Stimulated activated naive B cell treated with anti-CD40 and anti-IgM and Interleukin-4, amounts not matched to agents 10 μg/mL and 1 μg/mL and 100 μg/mL, for 72 hours (primary cell): ENCODE data around the gene OLA1.

Experiments used
- ATAC-seq, 2 donors: fragments of 150-1000 bp; cut with Tn5 transposase; replicated peaks; 2 replicates each; pipeline ENCODE4 v1.10.0; 2021; ENCODE audit warnings: moderate library complexity in 1 of 2
- DNase-seq: peaks from one replicate; pipeline ENCODE4 v3.0.0; 2021
- H3K27ac Mint-ChIP-seq: one replicate; pipeline ENCODE4 v1.8.0; 2022; ENCODE audit warnings: mild to moderate bottlenecking, mixed read lengths
- H3K27me3 Mint-ChIP-seq, 2 donors: one replicate each; pipeline ENCODE4 v1.8.0; 2022; ENCODE audit warnings: mixed read lengths in 2 of 2
- H3K36me3 Mint-ChIP-seq, 2 donors: one replicate each; pipeline ENCODE4 v1.8.0; 2022; ENCODE audit warnings: mixed read lengths in 2 of 2, mild to moderate bottlenecking in 1 of 2
- H3K4me1 Mint-ChIP-seq, 2 donors: one replicate each; pipeline ENCODE4 v1.8.0; 2022; ENCODE audit warnings: mixed read lengths in 2 of 2, mild to moderate bottlenecking in 1 of 2
- H3K4me3 Mint-ChIP-seq, 2 donors: one replicate each; pipeline ENCODE4 v1.8.0; 2022; ENCODE audit warnings: mild to moderate bottlenecking in 2 of 2, mixed read lengths in 2 of 2, moderate library complexity in 1 of 2
- H3K9me3 Mint-ChIP-seq, 2 donors: one replicate each; pipeline ENCODE4 v1.8.0; 2022; ENCODE audit warnings: mixed read lengths in 2 of 2, mild to moderate bottlenecking in 1 of 2

The OLA1 gene

DNA sequence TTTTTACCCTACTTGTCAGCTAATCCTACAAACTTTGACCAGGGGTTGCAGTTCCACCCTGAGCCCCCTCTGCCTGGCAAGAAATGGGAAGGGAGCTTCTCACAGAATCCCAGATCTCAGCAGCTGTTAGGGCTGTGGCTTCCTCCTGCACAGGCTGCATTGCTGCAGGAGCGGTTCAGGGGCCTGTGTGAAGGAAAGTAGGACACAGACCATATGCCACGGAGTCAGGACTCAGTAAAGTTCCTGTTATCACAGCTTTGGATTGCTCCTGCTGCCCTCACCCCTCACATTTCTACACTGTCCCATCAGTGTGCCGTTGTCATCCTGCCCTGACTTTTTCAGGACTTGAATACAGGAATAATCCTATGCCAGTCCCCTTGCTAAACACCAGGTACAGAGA lies 220.4 kb downstream of the OLA1 start:
- no peaks in the 10 kb centered on the region for H3K36me3 Mint-ChIP-seq
- H3K27me3 Mint-ChIP-seq, result no peaks in the 10 kb centered on the region
- no peak overlapping the region for H3K27ac Mint-ChIP-seq
- H3K9me3 Mint-ChIP-seq, result no peaks in the 10 kb centered on the region
- ATAC-seq, result no peak
- DNase-seq, result no peak
- H3K4me1 Mint-ChIP-seq, result peaks cover 11 to 14% of the 10 kb centered on the region in 2 donors
- H3K4me3 Mint-ChIP-seq, result no peak overlapping the region

DNA sequence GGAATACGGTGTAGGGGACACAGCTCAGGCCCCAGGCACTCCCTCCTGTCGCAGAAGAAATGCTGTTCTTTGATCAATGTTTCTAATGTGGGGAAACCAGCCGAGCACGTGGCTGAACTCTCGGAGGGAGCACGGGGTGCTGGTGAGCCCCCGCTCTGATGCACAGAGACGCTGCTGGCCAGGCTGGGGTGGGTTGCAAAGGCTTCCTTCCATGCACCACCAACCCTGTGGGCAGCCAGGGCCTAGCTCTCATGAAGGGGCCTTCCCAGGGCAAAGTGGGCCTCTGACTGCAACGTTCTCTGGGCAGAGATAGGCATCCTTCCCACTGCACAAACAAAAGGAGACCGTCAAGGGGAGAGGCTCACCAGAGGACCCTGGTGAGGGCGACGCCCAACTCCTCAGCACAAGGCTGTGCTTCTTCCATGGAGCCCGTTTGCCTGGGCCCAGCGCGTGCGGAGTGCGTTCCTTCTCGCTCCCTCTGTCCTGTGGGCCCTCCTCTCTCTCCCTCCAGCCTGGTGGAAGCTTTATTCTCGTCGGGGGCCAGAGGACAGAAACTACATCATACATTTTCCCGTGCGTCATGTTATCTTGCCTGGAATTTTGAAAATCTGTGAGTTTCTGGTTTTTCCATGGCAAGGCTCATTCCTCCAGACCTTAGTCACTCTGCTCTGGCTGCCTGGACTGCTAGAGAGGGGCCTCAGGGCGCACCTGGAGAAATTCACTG lies 222.0 kb downstream of the OLA1 start:
- H3K36me3 Mint-ChIP-seq, result no peaks in the 10 kb centered on the region
- DNase-seq, result no peak
- H3K27me3 Mint-ChIP-seq, result peaks cover 0 to 5% of the 10 kb centered on the region in 2 donors
- no peak for ATAC-seq
- H3K27ac Mint-ChIP-seq, result no peak overlapping the region
- H3K9me3 Mint-ChIP-seq, result no peaks in the 10 kb centered on the region
- H3K4me3 Mint-ChIP-seq, result no peak overlapping the region
- peaks cover 3 to 6% of the 10 kb centered on the region in 2 donors for H3K4me1 Mint-ChIP-seq

DNA sequence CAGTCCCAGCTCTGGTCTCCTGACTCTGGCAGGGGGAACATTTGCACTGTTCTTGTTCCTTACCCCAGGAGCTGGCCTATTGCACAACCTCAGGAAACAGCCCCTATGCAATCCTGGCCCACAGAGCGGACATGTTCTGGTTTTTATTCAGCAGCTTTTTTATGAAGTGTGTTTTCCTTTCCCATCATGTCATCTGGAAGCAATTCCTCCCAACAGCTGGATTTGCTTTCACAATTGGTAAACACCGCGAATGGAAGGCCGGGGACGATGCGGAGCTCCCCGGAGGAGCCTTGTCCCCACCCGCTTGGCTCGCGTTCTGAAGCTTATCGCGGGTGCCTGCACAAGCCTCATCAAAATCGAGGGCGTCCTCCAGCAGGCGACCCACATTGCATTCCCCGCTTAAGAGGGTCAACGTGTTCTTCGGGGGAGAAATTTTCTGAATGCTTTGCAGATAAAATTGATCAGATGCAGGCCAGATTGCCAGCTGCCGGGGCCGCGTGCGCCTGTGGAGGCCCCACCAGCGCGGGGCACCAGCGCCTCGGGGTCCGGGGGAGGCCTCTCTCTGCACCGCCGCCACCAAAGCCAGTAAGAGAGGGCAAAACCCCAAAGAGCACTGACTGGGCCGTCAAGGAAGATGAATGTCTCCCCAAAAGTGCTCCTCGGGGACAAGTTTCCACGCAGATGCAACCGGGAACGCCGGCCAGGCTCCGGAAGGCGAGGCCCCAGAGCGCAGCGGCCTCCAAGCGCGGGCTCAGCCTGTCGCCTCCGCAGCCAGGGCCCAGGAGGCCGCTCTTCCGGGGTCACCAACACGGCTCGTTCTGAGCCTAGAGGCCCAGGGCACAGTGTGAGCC lies 222.8 kb downstream of the OLA1 start:
- ATAC-seq (no peak), DNase-seq (no peak)
- Mint-ChIP-seq H3K9me3 (no peaks in the 10 kb centered on the region), H3K4me3 (no peak overlapping the region), H3K4me1 (peaks cover 6 to 7% of the 10 kb centered on the region in 2 donors), H3K36me3 (no peaks in the 10 kb centered on the region), H3K27me3 (peaks cover 0 to 5% of the 10 kb centered on the region in 2 donors), H3K27ac (no peak overlapping the region)

DNA sequence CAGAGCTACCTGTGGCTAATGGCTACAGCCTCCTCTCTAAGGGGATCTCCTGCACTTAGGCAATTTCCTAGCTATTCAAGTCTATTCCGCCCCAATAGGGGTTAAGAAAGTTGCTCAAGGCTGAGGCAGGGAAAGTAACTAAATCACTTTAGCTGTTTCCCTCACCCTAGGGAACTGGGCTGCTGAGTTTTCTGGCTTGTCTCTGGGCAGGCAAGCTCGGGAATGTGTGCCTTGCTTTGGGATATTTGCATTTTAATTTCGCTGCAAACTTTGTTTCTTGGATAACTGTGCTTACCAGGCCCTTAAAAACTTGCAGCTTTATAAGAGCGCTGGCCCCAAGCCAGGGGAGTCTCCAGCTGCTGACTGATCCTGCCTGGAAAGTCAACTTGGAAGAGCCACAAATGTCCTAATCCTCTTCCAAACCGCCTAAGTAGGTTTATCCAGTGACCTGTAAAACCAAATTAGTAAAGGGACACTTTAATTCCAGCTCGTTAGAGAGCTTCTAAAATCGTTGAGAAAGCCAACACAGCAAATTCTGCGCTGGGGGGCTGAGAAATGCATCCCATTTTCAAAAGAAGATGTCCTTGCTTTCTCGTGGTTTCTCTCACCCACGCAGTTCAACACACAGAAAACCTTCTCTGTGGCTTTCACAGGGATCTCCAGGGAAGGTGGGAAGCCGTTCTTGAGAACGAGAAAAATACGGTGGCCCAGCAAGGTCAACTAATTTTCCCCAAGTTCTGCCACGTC lies 223.6 kb downstream of the OLA1 start:
- H3K4me1 Mint-ChIP-seq, result peaks cover 6 to 7% of the 10 kb centered on the region in 2 donors
- ATAC-seq, result no peak
- no peak for DNase-seq
- H3K4me3 Mint-ChIP-seq, result no peak overlapping the region
- H3K36me3 Mint-ChIP-seq, result no peaks in the 10 kb centered on the region
- no peaks in the 10 kb centered on the region for H3K9me3 Mint-ChIP-seq
- peaks cover 0 to 5% of the 10 kb centered on the region in 2 donors for H3K27me3 Mint-ChIP-seq
- no peak overlapping the region for H3K27ac Mint-ChIP-seq

DNA sequence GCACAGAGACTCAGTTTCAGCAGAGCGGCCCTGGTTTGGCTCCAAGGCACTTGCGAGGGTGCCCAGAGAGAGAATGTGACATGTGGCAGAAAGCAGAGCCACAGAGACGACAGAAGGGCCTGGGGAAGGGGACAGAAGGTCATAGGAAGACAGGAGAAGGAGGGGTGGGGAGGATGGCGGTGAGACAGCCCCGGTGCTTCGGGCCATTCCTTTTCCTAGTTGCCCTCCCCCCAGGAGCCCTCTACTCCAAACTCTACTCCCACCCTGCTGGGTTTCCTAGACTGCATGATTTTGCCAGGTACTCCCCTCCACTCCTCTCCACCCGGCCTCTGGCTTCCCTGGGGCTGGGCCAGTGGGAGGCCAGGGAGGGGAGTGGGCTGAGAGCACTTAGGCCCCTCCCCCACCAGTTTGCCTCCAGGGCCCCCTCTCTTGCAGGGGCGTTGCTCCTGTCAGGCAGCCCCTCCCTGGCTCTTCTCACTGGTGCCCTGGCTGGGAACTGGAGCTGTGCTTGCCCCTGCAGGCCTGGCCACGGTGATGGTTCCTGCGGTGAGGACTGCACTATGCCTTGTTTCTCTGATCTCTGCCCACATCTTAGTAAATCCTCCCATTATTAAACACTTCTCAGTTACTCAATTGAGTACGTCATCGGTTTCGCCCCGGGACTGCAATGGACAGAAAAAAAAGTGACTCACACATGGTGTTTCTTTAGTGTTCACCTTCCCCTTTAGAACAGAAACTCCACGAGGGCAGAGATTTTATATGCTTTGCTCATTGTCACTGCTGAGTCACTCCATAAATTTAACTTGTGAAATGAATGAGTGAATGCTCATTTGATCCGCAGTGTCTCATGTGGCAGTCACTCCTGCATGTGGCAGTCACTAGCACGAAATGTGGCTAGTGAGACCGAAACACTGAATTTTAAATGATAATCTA lies 224.5 kb downstream of the OLA1 start:
- Mint-ChIP-seq H3K36me3 (no peaks in the 10 kb centered on the region), H3K27ac (peak overlapping the region; percentile 2), H3K9me3 (no peaks in the 10 kb centered on the region), H3K4me3 (no peak overlapping the region), H3K27me3 (peaks cover 0 to 5% of the 10 kb centered on the region in 2 donors), H3K4me1 (peaks cover 6 to 7% of the 10 kb centered on the region in 2 donors)
- no peak for DNase-seq
- peak in 1 of 2 donors; percentile 22 for ATAC-seq
